GM18951 (cell line): ENCODE results near the gene AFG3L2.

Experiments
- POLR2A ChIP-seq: IDR thresholded peaks from 4 replicates; pipeline ENCODE4 v1.6.1; 2011; ENCODE audit warnings: mild to moderate bottlenecking; ENCODE audit not compliant: insufficient read length, insufficient read depth; ENCODE audit errors: extremely low read depth
- in situ Hi-C: fragments of 300-500 bp; cut with MboI; formaldehyde crosslinking; loops from one replicate; pipeline ENCODE4 v1.12.0; 2022; ENCODE audit warnings: low sequenced_read_pairs, mixed read lengths, inconsistent platforms; ENCODE audit not compliant: unreplicated experiment

AFG3L2 gene

DNA sequence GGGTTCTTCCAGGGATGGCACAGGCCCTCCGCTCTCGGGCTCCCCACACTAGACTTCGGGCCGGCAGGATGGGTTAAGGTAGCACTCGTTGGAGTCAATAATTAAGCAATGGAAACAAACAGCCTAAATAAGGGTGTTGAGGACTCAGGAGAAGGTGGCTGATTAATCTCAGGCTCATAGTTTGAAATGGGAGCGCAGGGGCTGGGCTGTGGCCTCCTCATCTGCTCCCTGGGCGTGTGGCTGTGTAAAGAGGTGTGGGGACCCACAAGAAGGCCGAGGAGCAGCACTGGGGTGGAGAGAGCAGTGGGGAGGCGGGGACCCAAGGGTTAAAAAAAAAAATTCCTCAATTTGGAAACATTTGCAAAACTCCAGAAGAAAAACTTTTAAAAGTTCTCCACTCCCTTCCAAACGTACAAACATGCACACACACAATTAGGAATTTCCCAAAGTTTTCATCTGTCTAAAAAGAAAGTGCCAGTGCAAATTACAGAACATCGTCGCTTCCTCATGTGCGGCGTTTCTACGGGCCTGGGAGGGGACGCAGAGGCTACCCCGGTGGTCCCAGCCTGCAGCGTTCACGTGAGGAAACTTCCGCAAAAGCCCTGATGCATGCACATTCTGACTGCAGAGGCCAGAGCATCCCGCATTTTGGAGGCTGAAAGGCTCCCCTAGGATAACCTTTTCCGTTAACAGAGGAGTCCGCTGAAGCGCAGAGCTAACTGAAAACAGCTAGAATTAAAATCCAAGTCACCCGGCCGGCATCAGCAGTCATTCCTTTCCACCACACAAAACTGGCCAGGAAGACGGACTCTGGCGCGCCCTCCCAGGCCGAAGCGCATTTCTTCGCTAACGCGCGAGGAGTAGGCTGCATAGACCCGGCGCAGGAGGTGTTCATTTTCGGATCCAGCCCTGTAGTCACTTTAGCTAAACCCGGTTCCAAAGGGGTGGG lies 70.0 kb downstream of the AFG3L2 start:
- in situ Hi-C loops = no loop called here
- no peak for TF ChIP-seq POLR2A

DNA sequence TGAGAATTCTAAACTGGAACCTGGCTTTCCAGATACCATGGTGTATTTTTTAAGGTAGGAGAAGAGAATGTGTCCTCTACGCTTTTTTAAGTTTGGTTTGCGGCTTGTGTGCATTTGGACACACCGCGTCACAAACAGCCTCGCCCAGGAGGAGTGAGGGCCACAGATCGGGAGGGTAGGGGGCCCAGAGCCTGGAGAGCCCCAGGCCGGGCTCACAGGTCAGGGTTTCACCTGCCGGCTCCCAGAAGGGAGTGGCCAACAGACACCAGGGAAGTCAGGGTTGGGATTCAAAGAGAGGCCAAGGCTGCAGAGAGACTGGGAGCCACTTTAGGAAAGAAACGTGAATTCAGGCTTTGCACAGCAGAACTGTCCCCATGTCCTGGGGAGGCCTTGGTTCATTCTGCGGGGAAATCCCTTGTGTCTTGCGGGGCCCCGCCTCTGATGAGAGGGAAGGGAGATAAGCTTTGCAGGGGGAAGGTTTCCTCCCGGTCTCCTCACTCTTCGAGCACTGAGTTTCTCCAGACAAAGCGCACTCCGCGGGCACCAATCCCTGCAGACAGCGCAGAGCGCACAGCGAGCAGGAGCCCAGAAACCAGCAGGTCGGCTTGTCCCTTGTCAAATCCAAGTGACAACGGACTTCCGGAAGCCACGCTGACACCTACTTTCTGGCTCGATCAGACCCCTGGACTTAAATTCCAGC lies 70.9 kb downstream of the AFG3L2 start:
- TF ChIP-seq POLR2A = no peak
- in situ Hi-C loops = no loop called here

GRCh38 chr18:12305211-12305610 lies 71.8 kb downstream of the AFG3L2 start:
- in situ Hi-C loops = no loop called here
- no peak for TF ChIP-seq POLR2A

DNA sequence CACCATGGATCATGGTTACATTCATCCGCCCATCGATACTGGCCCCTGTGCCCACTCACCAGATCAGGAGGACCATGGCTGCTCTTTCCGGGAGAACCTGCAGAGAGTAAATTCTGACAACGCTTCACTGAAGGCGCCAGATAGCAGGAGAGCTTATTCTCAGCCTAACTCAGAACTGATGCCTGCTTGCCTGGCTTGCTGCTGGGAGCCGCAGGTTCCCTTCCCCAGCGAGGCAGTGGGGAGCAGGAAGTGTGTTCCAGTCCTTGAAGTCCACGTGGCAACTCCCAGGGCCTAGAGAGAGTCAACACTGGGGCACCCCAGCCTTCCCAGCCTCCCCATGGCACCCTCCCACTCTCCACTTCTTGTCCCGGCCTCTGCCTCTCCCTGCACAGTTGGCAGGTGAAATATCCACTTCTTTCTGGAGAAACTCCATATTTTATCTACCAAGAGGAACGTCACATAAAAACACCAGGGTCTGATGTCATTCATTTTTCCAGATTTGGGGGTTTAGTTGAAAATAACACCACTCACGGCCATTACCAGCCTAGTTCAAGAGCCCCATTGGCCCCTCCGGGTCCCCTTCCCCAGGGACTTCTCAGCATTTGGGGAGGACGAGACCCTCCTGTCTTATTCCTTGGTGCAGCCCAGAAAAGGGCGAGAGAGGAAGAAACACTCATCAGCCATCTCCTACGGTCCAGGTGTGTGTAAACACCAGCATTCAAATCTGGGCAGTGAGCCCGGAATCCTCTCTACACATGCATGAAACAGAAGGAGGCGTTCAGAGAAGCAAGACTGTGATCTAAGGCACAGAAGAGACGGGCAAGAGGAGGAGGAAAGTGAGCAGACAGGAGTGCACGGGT lies 72.4 kb downstream of the AFG3L2 start:
- in situ Hi-C loops = no loop called here
- no peak for TF ChIP-seq POLR2A

- TF ChIP-seq POLR2A = no peak
- in situ Hi-C loops = no loop called here
These were observed 74.5 kb downstream of the AFG3L2 start for GRCh38 chr18:12302391-12303147.

- TF ChIP-seq POLR2A = no peak
These were observed 75.6 kb downstream of the AFG3L2 start for GRCh38 chr18:12301263-12302005.

GRCh38 chr18:12299862-12300261 lies 77.2 kb downstream of the AFG3L2 start:
- in situ Hi-C loops = no loop called here
- TF ChIP-seq POLR2A = no peak

More at GRCh38 chr18:12301263-12302005, 75.6 kb downstream of the AFG3L2 start:
- in situ Hi-C loops = no loop called here

DNA sequence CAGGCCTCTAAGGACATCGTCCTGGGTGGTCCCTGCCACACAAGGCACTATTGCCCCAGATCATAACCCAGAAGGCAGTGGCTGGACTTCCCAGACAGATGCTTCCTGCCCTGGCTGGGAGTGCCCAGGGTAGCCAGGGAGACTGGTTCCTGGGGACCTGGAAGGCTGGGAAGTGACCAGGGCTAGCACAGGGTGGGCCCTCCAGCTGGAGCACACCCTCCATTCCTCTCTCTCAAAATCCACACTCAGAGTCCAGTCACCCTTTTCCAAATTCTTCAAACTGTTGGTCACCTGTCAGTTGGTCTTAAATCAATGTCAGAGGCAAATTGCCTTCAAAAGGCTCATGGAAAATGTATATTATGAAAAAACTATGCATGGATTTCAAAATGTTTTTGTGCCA lies 80.6 kb downstream of the AFG3L2 start:
- in situ Hi-C loops = no loop called here

GRCh38 chr18:12296087-12296403 lies 81.0 kb downstream of the AFG3L2 start:
- in situ Hi-C loops = no loop called here
- no peak for TF ChIP-seq POLR2A

More for the DNA sequence above, 80.6 kb downstream of the AFG3L2 start:
- no peak for TF ChIP-seq POLR2A

DNA sequence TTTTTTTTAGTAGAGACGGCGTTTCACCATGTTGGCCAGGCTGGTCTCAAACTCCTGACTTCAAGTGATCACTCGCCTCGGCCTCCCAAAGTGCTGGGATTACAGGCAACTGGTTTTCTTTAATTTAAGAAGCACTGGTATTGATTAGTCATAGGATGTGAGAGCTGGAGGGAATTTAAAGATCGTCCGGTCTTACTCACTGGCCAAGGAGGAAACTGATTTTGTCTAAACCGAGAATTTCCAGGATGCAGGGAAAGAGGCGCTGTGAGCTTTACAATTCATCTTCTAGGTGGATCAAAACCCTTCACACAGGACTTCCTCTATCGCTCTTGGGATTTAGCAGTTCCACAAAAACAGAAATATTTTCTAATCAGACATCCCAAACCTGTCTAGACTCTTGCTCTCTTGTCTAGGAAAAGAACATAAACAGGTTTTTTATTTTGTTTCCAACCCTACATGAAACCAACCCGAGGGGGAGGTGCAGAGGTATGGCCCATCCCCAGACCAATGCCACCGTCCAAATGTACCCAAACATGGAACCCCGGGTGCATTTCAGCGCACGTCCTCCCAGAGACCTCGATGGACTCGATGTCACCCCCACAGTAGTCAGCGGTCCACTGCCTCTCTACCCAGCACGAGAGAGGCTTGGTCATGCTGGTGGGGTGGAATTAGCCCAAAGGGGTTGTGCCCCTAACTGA lies 81.5 kb downstream of the AFG3L2 start:
- in situ Hi-C loops = no loop called here

DNA sequence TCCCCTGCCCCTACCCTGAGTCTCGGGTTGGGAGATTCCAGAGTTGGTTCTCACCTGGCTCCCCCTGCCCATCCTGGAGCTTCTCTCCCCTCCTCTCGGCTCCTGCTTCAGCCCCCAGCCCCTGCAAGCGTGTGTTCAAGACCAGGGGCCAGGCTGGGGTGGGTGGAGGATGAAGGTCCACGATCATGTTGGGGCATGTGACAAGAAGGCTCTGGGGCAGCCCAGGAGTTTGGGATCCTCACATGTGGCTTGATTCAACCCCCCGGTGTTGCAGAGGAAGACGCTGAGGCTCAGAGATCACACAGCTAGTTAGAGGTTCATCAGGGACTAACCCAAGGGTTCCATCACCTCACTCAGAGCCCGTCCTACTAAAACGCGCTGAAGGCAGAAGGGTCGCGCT lies 83.2 kb downstream of the AFG3L2 start:
- no peak for TF ChIP-seq POLR2A
- in situ Hi-C loops = no loop called here

More for the DNA sequence above, 81.5 kb downstream of the AFG3L2 start:
- no peak for TF ChIP-seq POLR2A

GRCh38 chr18:12291690-12292089 lies 85.3 kb downstream of the AFG3L2 start:
- TF ChIP-seq POLR2A = no peak
- in situ Hi-C loops = no loop called here

GRCh38 chr18:12291161-12291560 lies 85.9 kb downstream of the AFG3L2 start:
- in situ Hi-C loops = no loop called here
- no peak for TF ChIP-seq POLR2A
